GDM1 (cell line): ENCODE data around the gene CREG1.

Experiments used
- DNase-seq: peaks from one replicate; lab custom pipeline; 2025; lab: John Stamatoyannopoulos, UW

Gene CREG1

DNA sequence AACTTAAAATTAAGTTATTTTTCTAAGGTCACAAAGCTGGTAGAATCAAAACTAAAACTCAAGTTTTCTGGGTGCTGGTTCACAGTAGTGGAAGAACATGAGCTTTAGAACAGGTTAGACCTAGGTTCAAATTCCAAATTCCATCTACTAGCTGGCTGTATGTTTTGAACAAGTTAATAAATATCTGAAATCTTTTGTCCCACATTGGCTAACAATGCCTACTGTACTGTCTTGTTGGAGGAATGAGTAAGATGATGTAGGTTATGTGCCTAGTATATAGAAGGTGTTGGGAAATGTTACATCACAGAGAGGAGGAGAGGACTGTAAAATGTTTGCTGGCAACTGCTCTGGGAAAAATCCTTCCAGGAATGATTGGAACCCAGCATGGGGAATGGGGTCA, 21.2 kb downstream of the CREG1 start:
- no peak for DNase-seq

DNA sequence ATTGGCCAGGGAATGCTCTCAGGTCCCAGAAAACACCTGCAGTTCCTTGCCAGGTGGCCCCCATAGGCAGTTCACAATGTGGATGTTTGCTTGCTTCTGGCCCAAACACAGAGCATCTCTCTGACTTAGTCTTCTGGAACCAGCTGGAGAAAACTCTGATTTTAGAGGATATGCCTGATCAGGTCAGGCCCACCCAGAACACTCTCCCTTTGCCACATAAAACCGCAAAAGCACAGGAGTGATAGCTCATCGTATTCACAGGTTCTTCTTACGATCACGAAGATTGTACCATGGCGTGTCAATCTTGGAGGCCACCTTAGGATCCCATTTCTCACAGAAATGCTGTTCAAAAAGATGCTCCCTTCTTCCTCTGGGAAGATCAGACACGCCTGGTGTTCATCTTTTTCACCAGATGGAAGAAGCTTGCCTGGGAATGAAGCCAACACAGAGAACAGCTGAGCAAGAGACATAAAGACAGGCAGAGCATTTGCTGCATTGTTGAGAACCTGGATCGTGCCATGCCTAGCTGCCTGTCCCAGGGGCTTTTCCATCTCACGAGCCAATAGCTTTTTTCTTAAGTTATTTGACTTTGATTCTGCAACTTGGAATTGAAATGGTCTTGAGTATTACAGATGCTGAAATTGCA, 23.6 kb downstream of the CREG1 start:
- DNase-seq, result no peak

DNA sequence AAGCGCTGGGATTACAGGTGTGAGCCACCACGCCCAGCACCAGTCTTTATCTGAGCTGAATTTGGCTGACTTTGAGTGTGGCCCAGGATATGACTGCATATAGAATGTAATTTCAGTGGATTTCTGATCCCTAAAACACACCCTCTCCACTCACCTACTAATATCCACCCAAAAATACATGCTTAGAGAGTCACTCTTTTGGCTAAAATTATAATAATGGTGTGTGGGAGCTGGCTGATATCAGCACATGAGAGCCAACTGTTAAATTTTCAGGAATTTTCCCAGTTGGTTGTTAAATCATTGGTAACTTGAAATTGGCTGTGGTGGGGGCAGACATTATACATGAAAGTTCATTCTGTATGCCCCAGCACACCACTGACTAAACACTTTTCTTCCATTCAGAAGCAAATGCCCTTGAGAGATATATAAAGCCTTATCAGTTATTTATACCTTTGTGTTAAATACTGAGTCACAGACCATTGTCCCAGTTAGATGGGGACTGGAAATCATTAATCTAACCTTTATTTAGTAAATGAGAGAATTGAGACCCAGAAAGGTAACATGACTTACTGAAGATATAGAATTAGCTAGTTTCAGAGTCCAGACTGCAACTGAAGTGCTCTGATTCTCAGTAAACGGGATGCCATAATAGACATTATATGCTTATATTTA, 25.4 kb downstream of the CREG1 start:
- DNase-seq, result no peak

DNA sequence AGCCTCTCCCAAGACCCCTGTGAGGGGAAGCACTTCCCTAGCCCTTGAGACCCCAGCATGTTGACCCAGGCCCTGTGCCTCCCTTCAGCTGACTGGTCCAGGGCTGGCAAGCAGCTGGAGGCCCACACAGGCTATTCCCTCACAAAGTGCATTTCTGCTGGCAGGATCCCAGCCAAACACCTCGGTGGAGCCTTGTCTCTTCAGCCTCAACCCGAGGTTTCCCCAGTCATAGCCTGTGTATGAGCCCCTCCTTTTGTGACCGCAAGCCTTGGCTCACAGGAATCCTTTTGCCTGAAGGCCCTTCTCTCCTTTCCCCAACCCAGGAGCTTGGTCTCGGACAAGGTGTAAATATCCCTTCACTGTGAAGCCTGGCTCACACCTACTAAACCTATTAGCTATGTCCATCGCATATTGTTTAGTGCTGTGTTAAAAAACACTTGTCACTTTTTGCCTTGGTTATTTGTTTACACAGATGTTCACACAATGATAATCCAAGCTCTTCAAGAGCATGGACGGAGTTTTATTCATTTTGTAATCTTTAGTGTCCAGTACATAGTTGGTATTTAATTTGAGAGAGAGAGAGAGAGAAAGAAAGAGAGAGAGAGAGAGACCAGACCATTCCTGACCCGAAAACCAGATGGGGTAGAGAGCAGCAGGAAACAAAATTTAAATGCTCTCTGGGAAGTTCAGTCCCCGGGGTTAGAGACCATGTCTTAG, 26.7 kb downstream of the CREG1 start:
- DNase-seq, result no peak

DNA sequence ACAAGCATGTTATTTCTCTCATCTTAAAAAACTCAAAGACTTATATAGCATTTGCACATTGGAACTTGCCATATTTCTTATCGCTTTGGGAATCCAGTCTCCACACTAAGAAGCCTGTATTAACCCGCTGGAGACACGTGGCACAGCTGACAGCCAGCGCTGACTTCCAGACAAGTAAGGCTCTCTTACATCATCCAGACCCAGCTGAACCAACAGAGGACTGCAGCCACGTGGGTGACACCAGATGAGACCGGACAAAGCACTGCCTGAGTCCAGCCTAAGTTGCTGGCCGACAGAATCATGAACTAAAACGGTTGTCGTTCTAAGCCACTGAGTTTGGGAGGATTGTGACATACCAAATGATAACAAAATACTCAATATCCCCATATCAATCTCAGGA, 28.9 kb downstream of the CREG1 start:
- no peak for DNase-seq

DNA sequence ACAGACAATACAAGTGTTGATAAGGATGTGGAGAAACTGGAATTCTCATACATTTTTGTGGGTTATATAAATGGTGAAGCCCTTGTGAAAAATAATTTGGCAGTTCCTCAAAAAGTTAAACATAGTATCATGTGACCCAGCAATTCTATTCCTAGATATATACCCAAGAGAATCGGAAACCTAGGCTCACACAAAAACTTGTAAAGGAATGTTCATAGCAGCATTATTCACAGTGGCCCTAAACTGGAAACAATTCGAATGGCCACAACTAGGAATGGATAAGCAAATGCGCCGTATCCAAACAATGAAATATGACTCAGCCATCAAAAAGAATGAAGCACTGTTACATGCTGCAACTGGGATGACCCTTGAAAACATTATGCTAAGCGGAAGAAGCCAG, 31.3 kb downstream of the CREG1 start:
- DNase-seq, result no peak

DNA sequence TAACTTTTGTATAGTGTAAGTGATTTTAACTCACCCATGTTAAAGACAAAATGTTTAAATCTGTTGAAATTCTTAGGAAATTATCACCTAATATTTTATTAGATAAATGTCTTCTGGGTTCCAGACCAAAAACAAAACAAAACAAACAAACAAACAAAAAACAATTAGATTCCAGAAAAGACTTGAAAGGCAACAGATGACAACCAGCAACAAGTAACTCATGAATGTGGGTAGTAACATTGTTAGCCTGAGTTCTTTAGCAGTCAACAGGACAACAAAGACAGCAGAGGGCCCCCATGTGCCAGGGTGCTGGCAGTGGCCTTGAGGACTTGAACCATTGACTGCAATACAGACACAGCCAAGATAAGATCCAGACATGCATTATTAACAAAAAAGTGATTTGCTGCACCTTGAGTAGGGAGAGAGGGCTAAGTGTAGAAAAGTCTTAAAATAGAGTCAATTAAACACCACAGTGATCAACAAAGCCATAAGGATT, 32.8 kb downstream of the CREG1 start:
- no peak for DNase-seq

DNA sequence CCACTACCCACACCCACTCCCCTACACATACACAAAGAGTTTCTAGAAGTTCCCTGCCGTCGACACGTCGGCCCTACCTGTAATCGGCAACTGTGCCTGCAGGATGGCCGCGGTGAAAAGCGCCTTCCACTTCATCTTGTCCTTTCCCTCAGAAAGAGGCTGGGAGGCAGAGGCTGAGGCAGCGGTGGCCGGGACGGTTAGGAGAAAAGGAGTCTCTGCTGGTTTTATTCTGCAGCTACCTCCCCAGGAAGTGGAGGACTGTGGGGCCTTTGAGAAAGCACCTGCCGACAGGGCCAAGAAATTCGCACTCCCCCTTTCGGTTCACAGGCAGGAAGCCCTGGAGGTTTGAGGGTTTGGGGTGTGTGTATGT, 35.2 kb downstream of the CREG1 start, which contains the start of gene CD247:
Gene CD247 (minus strand): TSS at position 199 of the 370 bp plus-strand sequence. CDS start 64 bp downstream, at position 135.
- DNase-seq, result no peak

DNA sequence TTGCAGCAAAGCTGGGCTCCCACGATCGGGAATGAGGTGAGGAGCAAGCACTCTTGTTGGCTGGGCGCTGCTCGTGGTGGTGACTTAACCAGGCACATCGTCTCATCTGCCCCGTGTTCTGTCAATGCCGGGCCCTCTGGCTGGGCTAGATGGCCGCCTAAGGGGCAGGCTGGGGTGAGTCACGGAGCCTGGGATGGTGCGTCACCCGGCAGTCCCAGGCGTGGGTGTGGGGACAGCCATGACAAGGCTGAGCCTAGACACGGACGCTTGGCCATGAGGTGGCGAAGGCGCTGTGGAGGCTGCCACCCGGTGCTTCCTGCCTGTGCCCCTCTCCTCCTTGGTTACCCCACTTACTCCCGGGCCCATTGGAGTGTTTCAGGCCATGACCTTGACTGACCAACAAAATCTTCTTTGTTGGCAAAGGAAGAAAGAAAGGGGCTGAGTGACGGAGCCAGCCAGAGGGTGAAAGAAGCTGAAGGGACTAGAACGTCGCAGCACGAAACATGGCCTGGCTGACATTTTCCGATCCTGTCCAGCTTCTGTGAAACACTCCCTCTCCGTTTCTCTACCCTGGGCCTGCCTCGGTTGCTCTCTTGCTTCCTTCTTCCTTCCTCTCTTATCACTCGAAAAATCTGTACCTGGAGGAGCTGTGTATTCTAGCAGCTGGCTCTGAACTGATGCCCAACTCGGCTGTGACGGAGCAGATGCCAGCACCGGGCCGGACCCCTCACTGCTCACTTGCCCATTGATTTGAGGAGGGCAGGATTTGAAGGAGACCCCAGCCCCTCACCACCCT, 35.8 kb downstream of the CREG1 start:
- no peak for DNase-seq

DNA sequence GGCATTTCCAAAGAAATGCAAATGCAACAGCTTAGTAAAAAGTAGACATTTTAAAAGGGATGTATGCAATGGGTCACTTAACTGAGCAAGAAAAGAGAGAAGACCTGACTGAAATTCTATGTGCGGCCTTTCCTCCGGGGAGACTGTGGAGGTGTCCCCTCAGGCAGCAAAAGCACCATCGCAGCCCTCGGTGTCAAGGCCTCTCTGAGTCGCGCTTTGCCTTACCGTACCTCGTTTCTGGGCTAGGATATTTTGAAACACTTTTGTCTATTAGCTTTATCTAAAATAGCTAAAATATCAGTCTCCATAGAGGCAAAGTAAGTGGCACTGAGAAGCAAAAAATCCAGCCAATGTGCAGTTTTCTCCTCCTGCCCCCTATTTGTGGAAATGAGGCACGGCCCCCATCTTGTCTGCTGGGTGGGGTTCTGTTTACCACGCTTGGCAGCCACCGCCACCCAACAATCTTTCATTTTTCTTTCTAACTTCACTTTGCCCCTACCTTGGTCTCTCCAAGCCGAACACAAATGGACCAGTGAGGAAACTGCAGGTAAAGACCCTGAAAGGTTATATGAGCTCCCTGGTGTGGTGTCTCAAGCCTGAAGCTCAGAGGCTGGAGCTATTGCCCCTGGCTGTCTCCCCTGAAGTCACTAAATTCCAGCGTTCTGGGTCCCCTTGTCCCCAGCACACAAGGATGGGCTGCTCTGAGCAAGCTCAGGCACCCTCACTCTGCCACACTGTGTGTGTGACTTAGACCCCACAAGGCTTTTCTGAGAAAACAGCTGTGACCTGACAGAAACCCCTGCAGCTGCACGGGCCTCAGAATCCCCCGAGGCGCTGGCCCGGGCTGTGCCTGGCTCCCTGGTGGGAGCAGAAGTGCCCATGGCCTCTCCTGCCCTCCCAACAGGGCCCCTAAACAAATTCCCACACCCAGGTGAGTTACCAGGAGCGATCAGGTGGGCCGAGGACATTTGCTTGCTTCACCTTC, 36.9 kb downstream of the CREG1 start:
- DNase-seq, result no peak

DNA sequence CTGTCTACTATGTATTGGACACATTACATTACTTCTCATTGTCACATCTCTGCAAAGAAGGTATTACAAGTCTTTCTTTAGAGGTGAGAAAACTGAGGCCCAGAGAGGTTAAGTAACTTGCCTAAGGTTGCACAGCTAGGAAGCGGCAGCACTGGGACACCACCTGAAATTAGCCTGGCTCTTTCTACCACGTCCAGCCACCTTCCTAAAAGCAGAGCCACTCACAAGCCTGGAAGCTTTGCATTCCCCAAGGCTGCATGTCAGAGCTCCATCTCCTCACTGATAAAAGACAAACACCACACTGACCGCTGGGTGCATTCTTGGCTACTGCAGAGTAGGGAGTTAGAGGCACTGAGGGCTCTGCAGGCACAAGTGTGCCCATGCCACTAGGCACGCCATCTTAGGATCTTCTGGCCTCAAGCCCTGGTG, 37.7 kb downstream of the CREG1 start:
- no peak for DNase-seq

DNA sequence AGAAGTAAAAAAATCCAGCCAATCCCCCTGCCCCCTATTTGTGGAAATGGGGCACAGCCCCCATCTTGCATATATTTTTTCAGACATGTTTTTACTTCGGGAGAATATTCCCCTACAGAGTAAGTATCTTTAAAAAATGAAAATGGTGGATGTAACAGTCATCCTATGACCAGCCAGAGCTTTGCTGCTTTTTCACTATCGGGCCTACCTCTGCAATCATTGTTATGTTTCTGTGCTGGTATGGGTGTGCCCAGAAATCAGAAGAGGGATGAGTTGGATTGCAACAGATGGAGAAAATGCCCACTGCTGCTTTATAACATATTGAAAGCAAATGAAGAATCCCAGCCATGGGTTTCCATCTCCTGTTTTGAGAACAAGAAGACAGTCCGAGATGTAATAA, 38.1 kb downstream of the CREG1 start:
- DNase-seq, result no peak

DNA sequence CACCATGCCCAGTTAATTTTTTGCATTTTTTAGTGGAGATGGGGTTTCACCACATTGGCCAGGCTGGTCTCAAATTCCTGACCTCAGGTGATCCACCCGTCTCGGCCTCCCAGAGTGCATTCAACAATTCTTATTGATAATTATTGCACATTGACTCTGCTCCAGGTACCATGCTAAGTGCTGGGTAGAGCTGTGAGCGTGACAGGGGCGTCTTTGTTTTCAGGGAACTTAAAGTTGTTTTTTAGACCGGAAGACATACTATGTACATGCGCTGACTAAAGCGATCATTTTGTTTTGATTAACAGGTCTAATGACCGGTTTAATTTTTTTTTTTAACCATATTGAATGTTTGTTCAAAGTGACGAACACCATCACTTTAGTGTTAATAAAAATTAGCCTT, 39.3 kb downstream of the CREG1 start:
- no peak for DNase-seq

DNA sequence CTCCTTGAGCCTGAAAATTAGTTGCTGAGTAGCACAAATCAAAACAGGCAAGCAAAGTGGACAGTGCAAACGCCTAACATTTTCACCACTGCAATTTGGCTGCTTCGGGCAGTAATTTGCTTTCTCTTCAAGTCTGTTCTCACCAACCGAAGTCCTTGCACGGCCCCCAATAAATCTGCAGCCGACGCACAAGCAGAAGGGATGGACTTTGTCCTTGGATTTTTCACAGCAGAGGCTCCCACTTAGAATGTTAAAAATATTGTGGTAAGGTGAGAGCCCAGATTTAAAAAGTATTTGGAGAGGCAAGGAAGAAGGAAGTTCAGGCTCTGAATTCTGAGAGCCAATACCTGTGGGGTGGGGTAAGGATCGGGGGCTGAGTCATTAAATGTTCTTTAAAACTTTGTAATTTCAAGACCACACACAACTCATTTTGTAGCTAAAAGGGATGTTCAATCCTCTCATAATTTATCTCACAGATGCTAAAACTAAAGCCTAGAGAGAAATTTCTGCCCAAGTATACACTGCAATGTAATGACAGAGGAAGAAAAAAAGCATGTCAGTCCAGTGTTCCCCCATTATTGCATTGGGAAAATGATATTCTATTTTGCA, 41.4 kb downstream of the CREG1 start:
- no peak for DNase-seq

DNA sequence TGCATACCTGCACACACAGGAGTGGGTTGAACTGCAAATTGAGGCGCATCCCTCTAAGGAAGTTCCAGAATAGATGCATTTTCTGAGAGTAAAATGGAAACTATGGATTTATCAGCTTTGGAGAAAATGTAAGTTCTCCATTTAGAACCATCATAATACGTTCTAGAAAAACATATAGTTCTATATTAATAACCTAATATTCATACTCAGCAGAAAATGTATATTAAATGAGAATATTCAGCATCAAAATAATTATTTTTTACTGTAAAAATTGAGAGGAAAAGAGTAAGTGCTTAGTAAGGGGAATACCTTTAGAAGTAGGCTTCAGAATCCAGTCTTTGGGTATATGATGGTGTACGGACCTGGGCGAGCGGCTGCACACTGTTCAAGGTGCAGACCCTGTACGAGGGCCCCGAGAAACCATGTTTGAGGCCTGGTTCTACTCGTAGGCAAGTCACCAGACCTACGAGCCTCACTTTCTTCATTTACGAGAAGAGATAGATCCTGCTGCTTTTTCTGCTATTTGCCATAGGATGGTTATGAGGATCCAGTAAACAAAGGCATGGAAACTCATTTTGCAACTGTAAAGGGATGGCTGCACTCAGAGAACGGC, 42.1 kb downstream of the CREG1 start:
- DNase-seq, result no peak

DNA sequence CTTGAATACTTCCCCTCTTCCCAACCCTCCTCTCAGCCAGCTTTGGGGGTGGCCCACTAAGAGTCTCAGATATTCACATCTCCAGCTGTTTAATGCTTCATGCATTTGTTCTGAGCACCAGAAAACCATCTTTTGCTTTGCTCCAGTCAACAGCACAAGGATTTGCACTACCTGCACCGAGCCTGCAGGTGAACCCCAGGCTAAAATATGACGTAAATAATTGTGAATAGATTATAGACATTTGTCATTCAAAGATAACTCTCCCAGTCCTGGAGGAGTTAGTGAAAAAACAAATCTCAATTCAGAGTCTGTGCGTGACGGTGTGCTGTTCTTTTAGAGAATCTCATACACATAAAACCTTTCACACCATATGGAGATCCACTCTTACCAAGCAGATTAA, 42.7 kb downstream of the CREG1 start:
- no peak for DNase-seq

DNA sequence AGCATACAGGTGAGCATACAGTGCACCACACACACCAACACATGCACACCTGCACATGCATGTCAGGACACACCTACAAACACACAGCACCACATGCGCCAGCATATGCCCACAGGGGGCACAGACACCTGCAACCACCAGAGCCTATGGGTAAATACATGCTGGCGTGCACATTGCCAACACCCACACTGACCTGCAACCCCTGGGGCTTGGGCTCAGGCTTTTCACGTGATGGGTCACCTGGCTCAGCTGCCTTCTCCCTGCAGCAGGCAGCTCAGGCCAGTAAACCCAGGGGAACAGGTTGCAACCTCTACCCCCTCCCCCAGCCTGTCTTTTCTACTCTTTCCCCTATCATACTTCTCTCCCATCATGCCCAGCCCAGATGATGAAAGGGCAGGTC, 43.3 kb downstream of the CREG1 start:
- DNase-seq, result no peak

DNA sequence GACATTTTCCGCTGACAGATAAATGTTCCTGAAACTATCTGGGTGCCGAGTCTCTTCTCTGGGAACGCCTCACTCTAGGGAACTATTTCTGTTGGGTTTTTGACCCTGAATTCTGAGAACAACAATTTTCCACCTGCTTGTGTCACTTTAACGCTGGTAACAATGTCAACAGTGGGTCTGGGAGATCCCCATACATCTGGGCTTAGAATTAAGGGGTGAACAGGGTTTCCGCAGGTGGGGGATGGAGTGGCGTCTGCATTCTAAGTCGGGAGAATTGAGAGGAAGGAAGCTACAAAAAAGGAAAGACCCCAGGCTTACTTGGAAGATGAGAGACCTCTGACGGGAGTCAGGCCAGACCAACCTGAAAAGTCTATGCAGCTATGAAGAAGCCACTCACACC, 44.0 kb downstream of the CREG1 start:
- DNase-seq, result no peak

DNA sequence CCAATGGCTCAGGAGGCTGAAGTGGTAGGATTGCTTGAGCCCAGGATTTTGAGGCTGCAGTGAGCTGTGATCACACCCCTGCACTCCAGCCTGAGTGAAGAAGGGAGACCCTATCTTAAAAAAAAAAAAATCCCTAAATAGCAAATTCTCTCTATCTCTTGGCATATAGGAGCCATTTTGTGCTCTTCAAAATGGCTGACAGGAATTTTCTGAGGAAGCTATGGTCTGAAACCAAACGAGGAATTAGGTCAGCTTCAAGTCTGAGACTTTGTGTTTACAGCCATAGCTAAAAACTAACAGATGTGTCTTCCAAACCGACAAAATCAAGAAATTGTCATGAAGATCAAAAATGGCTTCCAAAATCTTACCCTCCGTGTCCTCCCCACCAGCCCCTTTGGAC, 45.8 kb downstream of the CREG1 start:
- DNase-seq, result no peak

DNA sequence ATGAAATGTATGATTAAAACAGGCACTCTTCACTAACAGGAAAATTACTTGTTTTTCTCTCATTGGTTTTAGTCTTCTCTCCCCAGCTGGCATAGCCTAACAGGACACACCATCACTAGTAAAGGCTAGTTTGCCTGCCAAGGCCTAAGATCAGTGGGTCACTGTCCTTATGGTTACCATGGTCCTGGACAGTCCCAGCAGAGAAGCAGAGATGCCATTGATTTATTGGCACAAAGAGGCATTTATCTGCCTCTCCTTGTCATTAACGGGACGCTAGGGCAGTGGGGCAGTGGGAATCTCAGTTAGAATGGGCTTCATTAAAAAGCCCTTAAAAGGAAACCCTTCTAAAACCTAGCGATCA, 49.1 kb downstream of the CREG1 start:
- DNase-seq, result no peak
